Body of pancreas (tissue), 4 donors: ENCODE data around the gene SNX8. TPM values are rescaled to one million over a fixed set of nuclear protein-coding genes. Genes with fewer than 3 reads are reported as not detected.
"Not testable (repeated sequence)": the region's sequence is repeated elsewhere in the genome, so short reads cannot be mapped to it uniquely, and the experiment has no call there.

Experiments used
- ATAC-seq: fragments of 150-250 bp; one replicate; pipeline ENCODE4 v1.9.1; 2016
- DNase-seq, 4 donors: peaks; one replicate each; pipeline ENCODE4 v3.0.0-alpha.2; 2019
- H3K27ac ChIP-seq, 4 donors: fragments of 200-600 bp; sonication (generic); 1 replicate in 3 of 4; 2 replicates in 1 of 4; pipeline versions ENCODE4 v1.5.1 to v1.6.1; 2016 to 2019; ENCODE audit warnings: mild to moderate bottlenecking in 1 of 4, mixed read lengths in 1 of 4, moderate library complexity in 1 of 4
- H3K27me3 ChIP-seq, 2 donors: fragments of 200-600 bp; sonication (generic); one replicate each; pipeline ENCODE4 v1.6.0; 2016; ENCODE audit warnings: mild to moderate bottlenecking in 1 of 2
- H3K36me3 ChIP-seq, 2 donors: fragments of 200-600 bp; sonication (generic); replicated peaks in 1 of 2; 2 replicates each; pipeline ENCODE4 v1.5.1; 2016; ENCODE audit warnings: low read depth in 2 of 2; ENCODE audit not compliant: insufficient read depth in 1 of 2
- H3K4me1 ChIP-seq: fragments of 200-600 bp; sonication (generic); one replicate; pipeline ENCODE4 v1.6.0; 2016
- H3K4me3 ChIP-seq, 2 donors: fragments of 200-600 bp; sonication (generic); 1 replicate in 1 of 2; 2 replicates in 1 of 2; pipeline ENCODE4 v1.5.1; 2016 to 2019
- H3K9me3 ChIP-seq, 3 donors: fragments of 200-600 bp; sonication (generic); 1 replicate in 2 of 3; 2 replicates in 1 of 3; pipeline ENCODE4 v1.5.1; 2016
- POLR2A ChIP-seq, 3 donors: fragments of 450-650 bp; IDR thresholded peaks; one replicate each; pipeline ENCODE4 v1.6.1; 2016; ENCODE audit warnings: antibody characterized with exemption in 3 of 3, mild to moderate bottlenecking in 2 of 3
- WGBS, 2 donors: methylation state at CpG; one replicate each; pipeline ENCODE4 v1.1.5; 2017; 5-methylcytosine and 5-hydroxymethylcytosine counted together
- intact Hi-C: fragments of 100-400 bp; cut with DNase I; formaldehyde crosslinking; loops from one replicate; pipeline ENCODE4 v1.15.1; 2023
- total RNA-seq, 2 donors: library from RNA; depleted of rRNA; stranded (reverse); fragments of >200 nt; gene quantifications; one replicate each; pipeline ENCODE4 v1.1.0, GENCODE V29; 2016
- TF ChIP-seq, protein P1 (sequence below), 7 experiments: fragments of 450-650 bp in 4 of 7; fragments of 200-600 bp in 3 of 7; sonication (generic) in 3 of 7; IDR thresholded peaks; one replicate each; pipeline ENCODE4 v1.5.1; 2016 to 2019; ENCODE audit warnings: antibody characterized with exemption in 7 of 7

Gene SNX8
- total RNA-seq, 2 donors from 2014 or later: 5.3 to 6.2 TPM

DNA sequence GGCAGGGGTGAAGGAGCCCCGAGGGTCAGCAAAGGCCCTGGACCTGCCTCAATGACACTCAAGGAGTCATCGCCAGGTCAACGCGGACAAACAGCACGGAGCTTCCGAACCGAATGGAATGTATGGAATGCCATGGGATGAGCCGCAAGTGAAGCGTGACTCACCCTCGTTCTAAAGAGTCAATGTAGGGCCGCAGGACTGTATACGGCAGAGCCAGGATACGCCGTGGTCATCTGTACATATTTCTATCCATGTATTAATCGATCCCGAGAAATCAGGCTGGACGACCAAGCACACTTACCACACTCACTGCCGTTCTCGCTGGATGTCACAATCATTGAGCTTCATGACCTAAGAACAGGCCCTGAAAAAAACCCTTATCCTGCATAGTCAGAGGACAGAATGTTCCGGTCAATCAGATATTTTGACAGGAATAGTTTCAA lies 4.3 kb downstream of the SNX8 start:
- no peak for ATAC-seq

DNA sequence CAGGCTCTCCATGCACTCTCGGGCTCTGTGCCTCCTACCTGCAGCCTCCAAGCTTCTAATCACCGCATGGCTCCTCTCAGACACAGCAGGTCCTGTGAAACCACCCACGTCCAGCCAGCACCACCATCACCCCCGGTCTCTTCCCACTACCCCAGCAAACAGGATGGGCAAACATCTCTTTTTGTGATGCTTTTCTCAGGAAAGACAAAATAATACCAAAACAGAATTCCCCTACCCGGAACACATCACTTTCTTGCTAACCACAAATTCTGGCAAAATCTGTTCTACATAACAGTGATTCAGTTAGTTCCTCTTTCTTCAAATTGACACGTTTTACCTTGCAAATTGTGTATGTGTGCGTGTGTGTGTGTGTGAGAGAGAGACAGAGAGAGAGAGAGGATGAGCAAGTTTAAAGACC lies 6.5 kb downstream of the SNX8 start:
- 65 to 77% methylated on average over 7 of the region's 7 CpGs for WGBS, 2 donors
- no peak for ATAC-seq
- TF ChIP-seq, protein P1, sequence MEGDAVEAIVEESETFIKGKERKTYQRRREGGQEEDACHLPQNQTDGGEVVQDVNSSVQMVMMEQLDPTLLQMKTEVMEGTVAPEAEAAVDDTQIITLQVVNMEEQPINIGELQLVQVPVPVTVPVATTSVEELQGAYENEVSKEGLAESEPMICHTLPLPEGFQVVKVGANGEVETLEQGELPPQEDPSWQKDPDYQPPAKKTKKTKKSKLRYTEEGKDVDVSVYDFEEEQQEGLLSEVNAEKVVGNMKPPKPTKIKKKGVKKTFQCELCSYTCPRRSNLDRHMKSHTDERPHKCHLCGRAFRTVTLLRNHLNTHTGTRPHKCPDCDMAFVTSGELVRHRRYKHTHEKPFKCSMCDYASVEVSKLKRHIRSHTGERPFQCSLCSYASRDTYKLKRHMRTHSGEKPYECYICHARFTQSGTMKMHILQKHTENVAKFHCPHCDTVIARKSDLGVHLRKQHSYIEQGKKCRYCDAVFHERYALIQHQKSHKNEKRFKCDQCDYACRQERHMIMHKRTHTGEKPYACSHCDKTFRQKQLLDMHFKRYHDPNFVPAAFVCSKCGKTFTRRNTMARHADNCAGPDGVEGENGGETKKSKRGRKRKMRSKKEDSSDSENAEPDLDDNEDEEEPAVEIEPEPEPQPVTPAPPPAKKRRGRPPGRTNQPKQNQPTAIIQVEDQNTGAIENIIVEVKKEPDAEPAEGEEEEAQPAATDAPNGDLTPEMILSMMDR (IDR thresholded peaks at IDR 0.05): no peak
- TF ChIP-seq POLR2A (IDR thresholded peaks at IDR 0.05): no peak

More for the DNA sequence above, 4.3 kb downstream of the SNX8 start:
- Histone ChIP-seq H3K4me3 (no peak overlapping the region), H3K27ac (no peak overlapping the region), H3K36me3 (no peaks in the 10 kb centered on the region), H3K9me3 (no peaks in the 10 kb centered on the region), H3K4me1 (peaks cover 6% of the 10 kb centered on the region), H3K27me3 (no peaks in the 10 kb centered on the region)
- 87% methylated on average over 20 of the region's 20 CpGs for WGBS, 2 donors
- no peak for TF ChIP-seq POLR2A (IDR thresholded peaks at IDR 0.05)
- TF ChIP-seq, protein P1 (IDR thresholded peaks at IDR 0.05): no peak
- no peak for DNase-seq
- intact Hi-C loops: no loop called here

DNA sequence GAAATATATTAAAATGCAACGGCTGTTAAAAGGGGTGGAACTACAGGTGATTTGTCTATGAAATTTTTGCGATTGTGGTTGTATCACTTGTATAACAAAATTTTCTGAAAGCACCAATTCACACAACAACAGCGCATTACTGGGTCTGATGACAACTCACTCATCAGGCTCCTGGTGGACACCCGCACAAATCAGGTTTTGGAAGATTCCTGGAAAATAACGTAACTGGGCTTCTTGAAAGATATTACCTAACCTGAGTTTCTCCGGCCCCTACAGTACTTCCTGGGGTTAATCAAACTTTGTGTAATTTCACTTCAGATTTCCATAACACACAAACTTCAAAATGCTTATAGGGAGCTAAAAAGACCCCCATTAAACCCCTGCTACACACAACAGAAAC lies 7.6 kb downstream of the SNX8 start:
- Histone ChIP-seq H3K36me3 (no peaks in the 10 kb centered on the region), H3K4me3 (no peak overlapping the region), H3K9me3 (no peaks in the 10 kb centered on the region), H3K4me1 (no peaks in the 10 kb centered on the region), H3K27me3 (no peaks in the 10 kb centered on the region), H3K27ac (no peak overlapping the region)
- intact Hi-C loops: no loop called here
- TF ChIP-seq, protein P1 (IDR thresholded peaks at IDR 0.05): no peak
- no peak for TF ChIP-seq POLR2A (IDR thresholded peaks at IDR 0.05)
- ATAC-seq: no peak
- 90 to 95% methylated on average over 6 of the region's 6 CpGs for WGBS, 2 donors
- DNase-seq: no peak

More for the DNA sequence above, 6.5 kb downstream of the SNX8 start:
- H3K36me3 ChIP-seq: no peaks in the 10 kb centered on the region
- H3K4me1 ChIP-seq: no peaks in the 10 kb centered on the region
- intact Hi-C loops: no loop called here
- H3K9me3 ChIP-seq: no peaks in the 10 kb centered on the region
- no peak for DNase-seq
- H3K27me3 ChIP-seq: no peaks in the 10 kb centered on the region
- no peak overlapping the region for H3K4me3 ChIP-seq
- no peak overlapping the region for H3K27ac ChIP-seq

DNA sequence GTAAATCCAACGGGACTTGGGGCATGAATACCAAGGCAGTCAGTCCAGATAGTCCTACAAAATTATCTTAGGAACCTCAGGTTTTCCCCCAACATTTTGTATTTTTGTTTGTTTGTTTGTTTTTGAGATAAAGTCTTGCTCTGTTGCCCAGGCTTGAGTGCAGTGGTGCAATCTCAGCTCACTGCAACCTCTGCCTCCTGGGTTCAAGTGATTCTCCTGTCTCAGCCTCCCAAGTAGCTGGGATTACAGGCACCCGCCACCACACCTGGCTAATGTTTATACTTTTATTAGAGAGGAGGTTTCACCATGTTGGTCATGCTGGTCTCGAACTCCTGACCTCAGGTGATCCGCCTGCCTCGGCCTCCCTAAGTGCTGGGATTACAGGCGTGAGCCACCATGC lies 9.0 kb downstream of the SNX8 start:
- H3K27ac ChIP-seq, ATAC-seq, H3K9me3 ChIP-seq, H3K27me3 ChIP-seq, H3K4me1 ChIP-seq, H3K4me3 ChIP-seq, DNase-seq, intact Hi-C loops, H3K36me3 ChIP-seq: not testable (repeated sequence)
- WGBS, 2 donors: 85 to 91% methylated on average over 5 to 6 of the region's 6 CpGs

DNA sequence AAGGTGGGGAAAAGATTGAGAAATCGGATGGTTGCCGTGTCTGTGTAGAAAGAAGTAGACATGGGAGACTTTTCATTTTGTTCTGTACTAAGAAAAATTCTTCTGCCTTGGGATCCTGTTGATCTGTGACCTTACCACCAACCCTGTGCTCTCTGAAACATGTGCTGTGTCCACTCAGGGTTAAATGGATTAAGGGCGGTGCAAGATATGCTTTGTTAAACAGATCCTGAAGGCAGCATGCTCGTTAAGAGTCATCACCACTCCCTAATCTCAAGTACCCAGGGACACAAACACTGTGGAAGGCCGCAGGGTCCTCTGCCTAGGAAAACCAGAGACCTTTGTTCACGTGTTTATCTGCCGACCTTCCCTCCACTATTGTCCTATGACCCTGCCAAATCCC lies 10.7 kb downstream of the SNX8 start:
- WGBS, 2 donors: 80 to 85% methylated on average over 4 to 7 of the region's 7 CpGs
- H3K27me3 ChIP-seq, H3K36me3 ChIP-seq, ATAC-seq, intact Hi-C loops, H3K9me3 ChIP-seq, H3K4me1 ChIP-seq, H3K27ac ChIP-seq, H3K4me3 ChIP-seq, DNase-seq: not testable (repeated sequence)

DNA sequence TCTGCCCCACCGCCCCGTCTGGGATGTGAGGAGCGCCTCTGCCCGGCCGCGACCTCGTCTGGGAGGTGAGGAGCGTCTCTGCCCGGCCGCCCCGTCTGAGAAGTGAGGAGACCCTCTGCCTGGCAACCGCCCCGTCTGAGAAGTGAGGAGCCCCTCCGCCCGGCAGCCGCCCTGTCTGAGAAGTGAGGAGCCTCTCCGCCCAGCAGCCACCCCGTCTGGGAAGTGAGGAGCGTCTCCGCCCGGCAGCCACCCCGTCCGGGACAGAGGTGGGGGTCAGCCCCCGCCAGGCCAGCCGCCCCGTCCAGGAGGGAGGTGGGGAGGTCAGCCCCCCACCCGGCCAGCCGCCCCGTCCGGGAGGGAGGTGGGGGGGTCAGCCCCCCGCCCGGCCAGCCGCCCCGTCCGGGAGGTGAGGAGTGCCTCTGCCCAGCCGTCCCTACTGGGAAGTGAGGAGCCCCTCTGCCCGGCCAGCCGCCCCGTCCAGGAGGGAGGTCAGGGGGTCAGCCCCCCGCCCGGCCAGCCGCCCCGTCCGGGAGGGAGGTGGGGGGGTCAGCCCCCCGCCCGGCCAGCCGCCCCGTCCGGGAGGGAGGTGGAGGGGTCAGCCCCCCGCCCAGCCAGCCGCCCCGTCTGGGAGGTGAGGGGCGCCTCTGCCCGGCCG lies 11.4 kb downstream of the SNX8 start:
- not testable (repeated sequence) for ATAC-seq

More for the DNA sequence above, 11.4 kb downstream of the SNX8 start:
- H3K36me3 ChIP-seq, DNase-seq, H3K27ac ChIP-seq, intact Hi-C loops, H3K4me1 ChIP-seq, H3K27me3 ChIP-seq, H3K4me3 ChIP-seq, H3K9me3 ChIP-seq: not testable (repeated sequence)
- 98% methylated on average over 12 of the region's 55 CpGs; no CpG with 5 or more reads in 1 of the 2 donors for WGBS, 2 donors
